Heart right ventricle (tissue), 16 donors: ENCODE data around the gene SMIM1. TPM values are rescaled to one million over a fixed set of nuclear protein-coding genes. Genes with fewer than 3 reads are reported as not detected.

ENCODE experiments used
- ATAC-seq, 8 donors: fragments of 200-7000 bp; cut with Tn5 transposase; one replicate each; pipeline ENCODE4 v1.9.1; 2020; ENCODE audit warnings: mild to moderate bottlenecking in 8 of 8, moderate library complexity in 8 of 8, moderate number of reproducible peaks in 1 of 8
- DNase-seq, 2 donors: peaks; one replicate each; pipeline ENCODE4 v3.0.0-alpha.2; 2020
- H3K27ac ChIP-seq, 10 donors: fragments of 200-600 bp; sonication (generic) in 2 of 10; one replicate each; pipeline versions ENCODE4 v1.5.0 to v1.8.0; 2020 to 2022; ENCODE audit warnings: mild to moderate bottlenecking in 3 of 10
- H3K27me3 ChIP-seq, 7 donors: fragments of 200-600 bp; one replicate each; pipeline ENCODE4 v1.8.0; 2021 to 2022; ENCODE audit warnings: mild to moderate bottlenecking in 2 of 7
- H3K36me3 ChIP-seq, 9 donors: fragments of 200-600 bp; sonication (generic) in 1 of 9; one replicate each; pipeline versions ENCODE4 v1.5.0 to v1.8.0; 2020 to 2022; ENCODE audit warnings: mild to moderate bottlenecking in 2 of 9
- H3K4me1 ChIP-seq, 9 donors: fragments of 200-600 bp; sonication (generic) in 1 of 9; one replicate each; pipeline versions ENCODE4 v1.5.0 to v1.8.0; 2020 to 2022; ENCODE audit warnings: mild to moderate bottlenecking in 4 of 9
- H3K4me3 ChIP-seq, 10 donors: fragments of 200-600 bp; sonication (generic) in 2 of 10; one replicate each; pipeline versions ENCODE4 v1.5.0 to v1.8.0; 2020 to 2022; ENCODE audit warnings: mild to moderate bottlenecking in 7 of 10, moderate library complexity in 2 of 10
- H3K9me3 ChIP-seq, 11 donors: fragments of 200-600 bp in 10 of 11; sonication (generic) in 2 of 11; one replicate each; pipeline versions ENCODE4 v1.5.0 to v1.8.0; 2013 to 2022; ENCODE audit warnings: mild to moderate bottlenecking in 2 of 11, control low read depth in 1 of 11, moderate library complexity in 1 of 11
- CTCF ChIP-seq, 9 donors: fragments of 200-600 bp; sonication (generic) in 2 of 9; IDR thresholded peaks; one replicate each; pipeline versions ENCODE4 v1.5.0 to v1.8.0; 2021 to 2022; ENCODE audit warnings: antibody characterized with exemption in 9 of 9, mild to moderate bottlenecking in 5 of 9, moderate library complexity in 1 of 9
- WGBS, 2 donors: extraction: QIAGEN DNeasy Blood & Tissue Kit; methylation state at CpG; one replicate each; pipeline ENCODE4 v1.1.7; 2013; ENCODE audit warnings: inconsistent platforms in 1 of 2; 5-methylcytosine and 5-hydroxymethylcytosine counted together
- intact Hi-C, 10 donors: fragments of 100-400 bp; cut with DNase I; formaldehyde crosslinking; loops; one replicate each; pipeline versions ENCODE4 v1.11.1 to v1.14.2; 2022
- polyA plus RNA-seq, 2 donors: library from polyadenylated mRNA; stranded (reverse); fragments of 200-250 nt; gene quantifications; one replicate each; pipeline ENCODE4 v1.2.3, GENCODE V29; 2013
- total RNA-seq, 10 donors: library from RNA; stranded (reverse); fragmentation: NEBNext Ultra II Directional in 3 of 10; extraction: Animal tissue kit (Norgen Biotek cat#: 25700) in 3 of 10; gene quantifications; one replicate each; pipeline versions ENCODE4 v1.2.1 to v1.2.4, GENCODE V29; 2021 to 2023
- donor health status: Arrhythmogenic right ventricular cardiomyopathy.
- donor health status: ischemic (EF 13 %, LVEDD 7.1; RV severe dilation, severe dysfunction).
- donor health status: healthy with polysubstance abuse.
- donor health status: DM: no; HTN: yes; CAD: no.
- donor health status: DM: no; HTN: no; CAD: no.
- donor health status: ischemic (EF 25% LVEDD 6.9; RV normal size, moderate dysfunction).
- donor health status: ischemic (EF 25% LVEDD 5.7; RV mildly dilated, moderate dysfunction).
- donor health status: healthy.
- donor health status: DM: yes; HTN: yes; CAD: no.
- donor health status: Ischemic cardiomyopathy.
- donor health status: ischemic (EF 35%, LVEDD 5.7; RV mildly dilated, moderate dysfunction).
- donor health status: nonischemic (EF 11% LVEDD 7.7; RV severe dilation, severe dysfunction).
- donor health status: DM: yes; HTN: yes; CAD: no.
- donor health status: PGD.
- donor health status: ischemic (EF 29% LVEDD 5.4; RV normal size, mild dysfunction).
- donor health status: nonischemic (EF 23%, LVEDD 6.1; RV moderate dilation, normal function).

SMIM1 gene
- total and polyA plus RNA-seq, 12 donors, result 4.0 to 33.9 (median 9.7) TPM

DNA sequence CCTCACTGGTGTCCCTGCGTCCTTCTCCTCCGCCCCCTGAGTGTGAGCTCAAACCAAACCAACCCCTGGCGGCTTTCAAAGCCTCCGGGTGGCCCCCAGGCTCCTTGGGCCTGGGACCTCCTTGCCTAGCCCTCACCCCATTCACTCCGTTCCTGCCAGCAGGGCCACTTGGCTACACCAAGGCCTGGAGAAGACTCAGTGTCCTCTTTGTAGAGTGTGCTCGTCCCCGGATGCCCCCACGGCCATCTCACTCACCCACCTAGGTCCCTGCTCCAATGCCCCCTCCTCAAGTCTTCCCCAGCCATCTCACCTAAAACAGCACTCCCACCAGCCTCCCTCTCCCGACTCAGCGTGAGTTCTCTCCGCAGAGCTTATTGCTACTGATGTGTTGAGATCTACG is 27.5 kb upstream of the SMIM1 start:
- intact Hi-C loops, result no loop called here
- peaks cover 0 to 41% (median 12%) of the 10 kb centered on the region in 9 donors for H3K36me3 ChIP-seq
- WGBS, 2 donors, result 93 to 94% methylated on average over 12 of the region's 12 CpGs
- TF ChIP-seq CTCF (IDR thresholded peaks at IDR 0.05), result no peak
- no peak for DNase-seq
- no peak overlapping the region for H3K4me3 ChIP-seq
- no peaks in the 10 kb centered on the region for H3K9me3 ChIP-seq
- H3K27ac ChIP-seq, result no peak overlapping the region
- ATAC-seq, result no peak
- no peaks in the 10 kb centered on the region for H3K27me3 ChIP-seq
- H3K4me1 ChIP-seq, result peaks cover 3 to 38% (median 23%) of the 10 kb centered on the region in 9 donors

DNA sequence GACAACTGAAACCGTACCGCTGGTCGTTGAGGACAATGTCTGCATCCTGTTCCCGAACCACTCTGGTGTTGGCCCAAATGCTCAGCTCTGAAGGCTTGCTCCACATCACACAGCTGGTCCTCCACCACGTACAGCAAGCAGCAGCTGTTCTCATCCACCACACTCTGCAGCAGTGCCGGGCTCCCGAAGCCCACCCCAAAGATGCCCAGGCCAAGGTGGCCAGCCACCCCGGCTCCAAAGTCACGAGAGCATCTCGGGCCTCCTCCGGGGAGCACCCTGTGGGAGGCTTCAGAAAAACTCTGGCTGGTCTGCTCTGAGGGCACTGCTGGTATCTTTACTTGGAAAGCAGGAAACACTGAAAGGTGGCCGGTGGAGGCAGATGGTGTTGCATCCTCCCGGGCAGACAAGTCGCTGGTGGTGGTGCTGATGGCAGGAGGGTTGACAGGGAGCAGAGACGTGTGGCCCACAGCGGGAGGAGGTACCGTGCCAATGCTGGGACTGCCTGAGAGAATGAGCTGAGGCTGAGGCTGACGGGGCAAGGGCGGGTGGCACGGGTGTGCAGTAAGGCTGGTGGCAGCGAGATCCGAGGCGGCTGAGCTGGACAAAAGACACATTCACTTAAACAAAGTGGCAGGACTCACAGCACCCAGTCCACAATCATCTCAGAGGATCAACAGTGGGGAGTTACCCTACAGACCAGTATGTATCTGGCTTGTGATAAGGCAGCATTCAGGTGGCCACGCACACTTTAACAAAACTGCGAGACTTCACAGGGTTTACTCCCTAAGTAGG is 26.8 kb upstream of the SMIM1 start:
- intact Hi-C loops, result no loop called here
- Histone ChIP-seq H3K4me3 (peak overlapping the region in 7 of 10 donors; percentile 72 to 89 (median 83)), H3K27ac (peak overlapping the region in 9 of 10 donors; percentile 42 to 92 (median 86)), H3K36me3 (peaks cover 0 to 36% (median 12%) of the 10 kb centered on the region in 9 donors), H3K4me1 (peaks cover 3 to 38% (median 23%) of the 10 kb centered on the region in 9 donors), H3K27me3 (no peaks in the 10 kb centered on the region), H3K9me3 (no peaks in the 10 kb centered on the region)
- DNase-seq, result no peak
- peak in 5 of 8 donors; percentile 13 to 54 (median 25) for ATAC-seq
- 63 to 72% methylated on average over 25 of the region's 25 CpGs for WGBS, 2 donors
- TF ChIP-seq CTCF (IDR thresholded peaks at IDR 0.05), result no peak

DNA sequence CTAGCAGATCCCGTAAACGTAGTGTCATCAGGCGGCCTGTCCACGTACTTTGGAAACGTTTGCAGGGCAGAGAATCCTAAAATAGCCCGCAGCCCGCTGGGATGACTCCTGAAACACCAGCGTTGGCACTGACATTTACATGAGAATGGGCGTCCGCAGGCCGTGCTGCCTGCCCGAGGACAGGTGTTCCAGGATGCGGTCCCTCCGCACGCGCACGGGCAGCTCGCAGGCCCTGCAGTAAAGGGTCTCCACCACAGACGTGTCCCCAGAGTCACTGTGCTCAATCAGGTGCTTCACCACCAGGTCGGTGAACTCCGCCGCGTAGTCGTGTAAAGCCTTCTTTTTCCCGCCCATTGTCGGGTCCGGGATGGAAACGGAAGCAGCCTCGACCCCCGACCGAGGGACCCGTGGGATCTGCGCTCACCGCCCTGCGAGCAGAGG is 26.1 kb upstream of the SMIM1 start:
- peak; percentile 5 to 63 (median 50) for ATAC-seq
- TF ChIP-seq CTCF (IDR thresholded peaks at IDR 0.05), result no peak
- DNase-seq, result peak in 1 of 2 donors; percentile 25

GRCh38 chr1:3746830-3747521 is 25.6 kb upstream of the SMIM1 start:
- TF ChIP-seq CTCF (IDR thresholded peaks at IDR 0.05), result no peak
- 1% methylated on average over 65 to 73 of the region's 73 CpGs for WGBS, 2 donors

More for the DNA sequence above, 26.1 kb upstream of the SMIM1 start:
- Histone ChIP-seq H3K9me3 (no peaks in the 10 kb centered on the region), H3K27me3 (peaks cover 0 to 2% (median 0%) of the 10 kb centered on the region in 7 donors), H3K4me1 (peaks cover 3 to 38% (median 23%) of the 10 kb centered on the region in 9 donors), H3K27ac (peak overlapping the region in 9 of 10 donors; percentile 77 to 92 (median 87)), H3K4me3 (peak overlapping the region; percentile 66 to 93 (median 82)), H3K36me3 (peaks cover 0 to 30% (median 12%) of the 10 kb centered on the region in 9 donors)
- 15 to 20% methylated on average over 35 of the region's 35 CpGs for WGBS, 2 donors
- intact Hi-C loops, result no loop called here

More at GRCh38 chr1:3746830-3747521, 25.6 kb upstream of the SMIM1 start:
- ATAC-seq (peak; percentile 92 to 98 (median 96)), DNase-seq (peak; percentile 89 to 93)
- peak overlapping the region in 9 of 10 donors; percentile 77 to 92 (median 87) for H3K27ac ChIP-seq
- H3K4me3 ChIP-seq, result peak overlapping the region; percentile 66 to 93 (median 82)
- peaks cover 0 to 6% (median 0%) of the 10 kb centered on the region in 7 donors for H3K27me3 ChIP-seq
- H3K36me3 ChIP-seq, result peaks cover 0 to 24% (median 12%) of the 10 kb centered on the region in 9 donors
- intact Hi-C loops, result no loop called here
- H3K9me3 ChIP-seq, result no peaks in the 10 kb centered on the region
- peaks cover 3 to 38% (median 23%) of the 10 kb centered on the region in 9 donors for H3K4me1 ChIP-seq
